GM04504 (cell line): ENCODE measurements around the gene ADIPOR2.
"Not testable (repeated sequence)": the region's sequence is repeated elsewhere in the genome, so short reads cannot be mapped to it uniquely, and the experiment has no call there.

Experiments
- DNase-seq: peaks from one replicate; pipeline ENCODE4 v3.0.0-alpha.2; 2012; ENCODE audit warnings: low read depth

The ADIPOR2 gene

GRCh38 chr12:1815108-1815507, 124.2 kb downstream of the ADIPOR2 start:
- no peak for DNase-seq

- no peak for DNase-seq
Observed at GRCh38 chr12:1815814-1816729, 125.2 kb downstream of the ADIPOR2 start.

- no peak for DNase-seq
Observed at GRCh38 chr12:1816730-1817348, 126.0 kb downstream of the ADIPOR2 start.

GRCh38 chr12:1817928-1818327, 127.1 kb downstream of the ADIPOR2 start:
- not testable (repeated sequence) for DNase-seq

GRCh38 chr12:1819050-1819449, 128.2 kb downstream of the ADIPOR2 start:
- no peak for DNase-seq

GRCh38 chr12:1819571-1819970, 128.7 kb downstream of the ADIPOR2 start:
- DNase-seq: no peak

- no peak for DNase-seq
Observed at GRCh38 chr12:1820191-1820895, 129.5 kb downstream of the ADIPOR2 start, which contains the start of gene LRTM2. TSS of gene LRTM2 (plus strand) at chr12:1820565. CDS start at chr12:1828149, 7,584 bp downstream.

- DNase-seq: no peak
Observed at GRCh38 chr12:1820896-1821291, 130.0 kb downstream of the ADIPOR2 start.

- no peak for DNase-seq
Observed at GRCh38 chr12:1821805-1822204, 130.9 kb downstream of the ADIPOR2 start.

- no peak for DNase-seq
Observed at GRCh38 chr12:1822699-1823098, 131.8 kb downstream of the ADIPOR2 start.

GRCh38 chr12:1823237-1823636, 132.4 kb downstream of the ADIPOR2 start:
- DNase-seq: no peak

GRCh38 chr12:1825382-1826102, 134.7 kb downstream of the ADIPOR2 start:
- DNase-seq: no peak

- DNase-seq: no peak
Observed at GRCh38 chr12:1826401-1826800, 135.5 kb downstream of the ADIPOR2 start.

GRCh38 chr12:1826867-1827705, 136.2 kb downstream of the ADIPOR2 start:
- DNase-seq: no peak

GRCh38 chr12:1827826-1828805, 137.2 kb downstream of the ADIPOR2 start:
- no peak for DNase-seq

- DNase-seq: no peak
Observed at GRCh38 chr12:1828856-1829255, 138.0 kb downstream of the ADIPOR2 start.

GRCh38 chr12:1829306-1829900, 138.5 kb downstream of the ADIPOR2 start:
- DNase-seq: no peak

GRCh38 chr12:1830401-1830845, 139.6 kb downstream of the ADIPOR2 start:
- no peak for DNase-seq
